WTC11 (cell line): ENCODE results near the gene PLPP7. TPM values are rescaled to one million over a fixed set of nuclear protein-coding genes. Genes with fewer than 3 reads are reported as not detected.
"Not testable (repeated sequence)": the region's sequence is repeated elsewhere in the genome, so short reads cannot be mapped to it uniquely, and the experiment has no call there.

Experiments
- ATAC-seq: fragments of 200-7000 bp; cut with Tn5 transposase; 2 replicates; pipeline ENCODE4 v1.10.0; 2021; ENCODE audit warnings: mild to moderate bottlenecking, moderate library complexity
- CTCF ChIA-PET: fragments of 300-600 bp; sonication (Branson Sonifier 250); formaldehyde crosslinking; loops from one replicate; lab custom pipeline; 2021; ENCODE audit warnings: antibody characterized with exemption; lab: Charles Lee
- POLR2A ChIA-PET: fragments of 350-600 bp; sonication (Branson Sonifier 250); formaldehyde crosslinking; loops from one replicate; lab custom pipeline; 2021; ENCODE audit warnings: antibody characterized with exemption; lab: Charles Lee
- DNase-seq: peaks from one replicate; pipeline ENCODE4 v3.0.0; 2021; ENCODE audit warnings: low spot score
- H3K27ac Mint-ChIP-seq: 2 replicates; pipeline ENCODE4 v1.8.0; 2021; ENCODE audit warnings: mixed read lengths
- H3K27me3 Mint-ChIP-seq: 2 replicates; pipeline ENCODE4 v1.8.0; 2021; ENCODE audit warnings: low read depth, mild to moderate bottlenecking, moderate library complexity, mixed read lengths
- H3K36me3 Mint-ChIP-seq: 2 replicates; pipeline ENCODE4 v1.8.0; 2021; ENCODE audit warnings: mixed read lengths
- H3K4me1 Mint-ChIP-seq: 2 replicates; pipeline ENCODE4 v1.8.0; 2022; ENCODE audit warnings: mixed read lengths
- H3K4me3 Mint-ChIP-seq: 2 replicates; pipeline ENCODE4 v1.8.0; 2021; ENCODE audit warnings: mild to moderate bottlenecking, moderate library complexity, mixed read lengths
- H3K9me3 Mint-ChIP-seq: 2 replicates; pipeline ENCODE4 v1.8.0; 2021; ENCODE audit warnings: mixed read lengths
- ETV6 ChIP-seq: sonication (generic); formaldehyde crosslinking; IDR thresholded peaks from 2 replicates; pipeline ENCODE4 v1.8.1; 2022; ENCODE audit warnings: mild to moderate bottlenecking, missing genetic modification reagents
- FOXK1 ChIP-seq: sonication (generic); formaldehyde crosslinking; IDR thresholded peaks from 2 replicates; pipeline ENCODE4 v1.8.0; 2022; ENCODE audit warnings: mild to moderate bottlenecking, moderate library complexity, missing genetic modification reagents
- MYBL2 ChIP-seq: sonication (generic); formaldehyde crosslinking; IDR thresholded peaks from 2 replicates; pipeline ENCODE4 v1.8.1; 2023; ENCODE audit warnings: mild to moderate bottlenecking, moderate library complexity, missing genetic modification reagents
- NFE2L1 ChIP-seq: sonication (generic); formaldehyde crosslinking; IDR thresholded peaks from 2 replicates; pipeline ENCODE4 v1.8.1; 2023; ENCODE audit warnings: missing genetic modification reagents
- PRRX2 ChIP-seq: fragments of 250-450 bp; sonication (Bioruptor Pico); IDR thresholded peaks from 2 replicates; pipeline ENCODE4 v1.8.0; 2021; ENCODE audit warnings: mild to moderate bottlenecking
- RORB ChIP-seq: fragments of 250-450 bp; sonication (Bioruptor Pico); IDR thresholded peaks from 2 replicates; pipeline ENCODE4 v1.9.0; 2021; ENCODE audit warnings: mild to moderate bottlenecking
- SP1 ChIP-seq: sonication (generic); formaldehyde crosslinking; conservative IDR thresholded peaks from 2 replicates; pipeline ENCODE4 v1.8.1; 2022; ENCODE audit warnings: missing genetic modification reagents
- TEAD1 ChIP-seq: sonication (generic); formaldehyde crosslinking; IDR thresholded peaks from 2 replicates; pipeline ENCODE4 v1.8.0; 2022; ENCODE audit warnings: mild to moderate bottlenecking, missing genetic modification reagents
- TEAD4 ChIP-seq: sonication (generic); formaldehyde crosslinking; IDR thresholded peaks from 2 replicates; pipeline ENCODE4 v1.8.0; 2022; ENCODE audit warnings: mild to moderate bottlenecking, missing genetic modification reagents
- ZNF423 ChIP-seq: fragments of 250-450 bp; sonication (Bioruptor Pico); IDR thresholded peaks from 2 replicates; pipeline ENCODE4 v2.1.2; 2022; ENCODE audit warnings: mild to moderate bottlenecking, moderate library complexity
- total RNA-seq: library from RNA; stranded (reverse); gene quantifications from 3 replicates; pipeline ENCODE4 v1.2.3, GENCODE V29; 2021
- TF ChIP-seq, protein P1 (sequence below): sonication (generic); formaldehyde crosslinking; IDR thresholded peaks from 2 replicates; pipeline ENCODE4 v1.8.1; 2023; ENCODE audit warnings: mild to moderate bottlenecking, missing genetic modification reagents
- TF ChIP-seq, protein P2 (sequence below): sonication (generic); formaldehyde crosslinking; IDR thresholded peaks from 2 replicates; pipeline ENCODE4 v1.8.1; 2023; ENCODE audit warnings: mild to moderate bottlenecking, moderate library complexity, missing genetic modification reagents
- TF ChIP-seq, protein P3 (sequence below): sonication (generic); formaldehyde crosslinking; IDR thresholded peaks from 2 replicates; pipeline ENCODE4 v1.8.0; 2022; ENCODE audit warnings: mild to moderate bottlenecking, missing genetic modification reagents
- TF ChIP-seq, protein P4 (sequence below): sonication (generic); formaldehyde crosslinking; IDR thresholded peaks from 2 replicates; pipeline ENCODE4 v1.8.1; 2023; ENCODE audit warnings: mild to moderate bottlenecking, missing genetic modification reagents, moderate library complexity
- TF ChIP-seq, protein P5 (sequence below): sonication (generic); formaldehyde crosslinking; IDR thresholded peaks from 2 replicates; pipeline ENCODE4 v1.8.1; 2022; ENCODE audit warnings: mild to moderate bottlenecking, moderate library complexity, missing genetic modification reagents

Gene PLPP7
- total RNA-seq, 1 experiment from 2014 or later: 4.2 TPM

DNA sequence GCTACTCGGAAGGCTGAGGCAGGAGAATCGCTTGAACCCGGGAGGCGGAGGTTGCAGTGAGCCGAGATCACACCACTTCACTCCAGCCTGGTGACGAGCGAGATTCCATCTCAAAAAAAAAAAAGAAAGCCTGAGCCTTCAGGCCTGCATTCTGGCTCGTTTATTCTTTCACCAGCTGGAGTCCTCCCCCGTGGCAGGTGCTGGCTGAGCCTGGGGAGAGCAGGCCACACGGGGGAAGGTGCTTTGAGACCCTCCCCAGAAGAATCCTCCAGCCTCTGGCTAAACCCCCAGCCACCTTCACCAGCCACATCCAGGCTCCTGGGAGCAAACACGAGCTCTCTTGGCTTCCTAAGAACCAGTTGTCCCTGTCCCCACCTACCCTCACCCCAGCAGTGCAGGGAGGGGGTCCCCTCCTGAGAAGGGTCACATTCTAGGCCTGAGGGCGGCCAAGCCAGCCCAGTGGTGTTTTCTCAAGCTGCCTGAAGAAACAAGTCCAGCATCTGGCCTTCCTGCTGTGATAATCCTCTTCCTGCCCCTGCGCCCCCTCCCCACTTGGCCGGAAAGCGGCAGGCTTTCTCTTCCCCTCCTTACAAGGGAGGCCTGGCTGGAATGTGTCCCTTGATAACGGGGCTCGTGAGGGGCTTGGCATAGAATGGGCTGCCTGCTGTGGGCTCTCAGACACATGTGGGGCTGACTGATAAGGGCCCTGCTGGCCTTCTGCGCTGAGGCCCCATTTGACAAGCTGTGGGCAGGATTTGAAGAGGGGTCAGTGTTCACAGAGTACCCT lies 41.5 kb downstream of the PLPP7 start:
- H3K27me3 Mint-ChIP-seq: no peaks in the 10 kb centered on the region; the same call in 1 of the 2 replicates
- H3K4me3 Mint-ChIP-seq: no peak overlapping the region
- TF ChIP-seq, protein P1, sequence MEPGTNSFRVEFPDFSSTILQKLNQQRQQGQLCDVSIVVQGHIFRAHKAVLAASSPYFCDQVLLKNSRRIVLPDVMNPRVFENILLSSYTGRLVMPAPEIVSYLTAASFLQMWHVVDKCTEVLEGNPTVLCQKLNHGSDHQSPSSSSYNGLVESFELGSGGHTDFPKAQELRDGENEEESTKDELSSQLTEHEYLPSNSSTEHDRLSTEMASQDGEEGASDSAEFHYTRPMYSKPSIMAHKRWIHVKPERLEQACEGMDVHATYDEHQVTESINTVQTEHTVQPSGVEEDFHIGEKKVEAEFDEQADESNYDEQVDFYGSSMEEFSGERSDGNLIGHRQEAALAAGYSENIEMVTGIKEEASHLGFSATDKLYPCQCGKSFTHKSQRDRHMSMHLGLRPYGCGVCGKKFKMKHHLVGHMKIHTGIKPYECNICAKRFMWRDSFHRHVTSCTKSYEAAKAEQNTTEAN: 0 out of 2 replicates have a peak, but pooled peaks have one; percentile 43
- TF ChIP-seq TEAD1 (CRISPR knock-in tag) (peak; percentile 96), PRRX2 (CRISPR knock-in tag) (no peak), TEAD4 (CRISPR knock-in tag) (peak; percentile 86), SP1 (CRISPR knock-in tag) (peak; percentile 51), RORB (CRISPR knock-in tag) (no peak), MYBL2 (CRISPR knock-in tag) (0 out of 2 replicates have a peak, but pooled peaks have one; percentile 25), NFE2L1 (peak; percentile 66; the same call in 1 of the 2 replicates), ETV6 (peak; percentile 87), ZNF423 (CRISPR knock-in tag) (peak; percentile 92), FOXK1 (peak; percentile 68; the same call in 1 of the 2 replicates)
- TF ChIP-seq, protein P2, sequence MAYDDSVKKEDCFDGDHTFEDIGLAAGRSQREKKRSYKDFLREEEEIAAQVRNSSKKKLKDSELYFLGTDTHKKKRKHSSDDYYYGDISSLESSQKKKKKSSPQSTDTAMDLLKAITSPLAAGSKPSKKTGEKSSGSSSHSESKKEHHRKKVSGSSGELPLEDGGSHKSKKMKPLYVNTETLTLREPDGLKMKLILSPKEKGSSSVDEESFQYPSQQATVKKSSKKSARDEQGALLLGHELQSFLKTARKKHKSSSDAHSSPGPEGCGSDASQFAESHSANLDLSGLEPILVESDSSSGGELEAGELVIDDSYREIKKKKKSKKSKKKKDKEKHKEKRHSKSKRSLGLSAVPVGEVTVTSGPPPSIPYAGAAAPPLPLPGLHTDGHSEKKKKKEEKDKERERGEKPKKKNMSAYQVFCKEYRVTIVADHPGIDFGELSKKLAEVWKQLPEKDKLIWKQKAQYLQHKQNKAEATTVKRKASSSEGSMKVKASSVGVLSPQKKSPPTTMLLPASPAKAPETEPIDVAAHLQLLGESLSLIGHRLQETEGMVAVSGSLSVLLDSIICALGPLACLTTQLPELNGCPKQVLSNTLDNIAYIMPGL (CRISPR knock-in tag): no peak
- TF ChIP-seq, protein P3, sequence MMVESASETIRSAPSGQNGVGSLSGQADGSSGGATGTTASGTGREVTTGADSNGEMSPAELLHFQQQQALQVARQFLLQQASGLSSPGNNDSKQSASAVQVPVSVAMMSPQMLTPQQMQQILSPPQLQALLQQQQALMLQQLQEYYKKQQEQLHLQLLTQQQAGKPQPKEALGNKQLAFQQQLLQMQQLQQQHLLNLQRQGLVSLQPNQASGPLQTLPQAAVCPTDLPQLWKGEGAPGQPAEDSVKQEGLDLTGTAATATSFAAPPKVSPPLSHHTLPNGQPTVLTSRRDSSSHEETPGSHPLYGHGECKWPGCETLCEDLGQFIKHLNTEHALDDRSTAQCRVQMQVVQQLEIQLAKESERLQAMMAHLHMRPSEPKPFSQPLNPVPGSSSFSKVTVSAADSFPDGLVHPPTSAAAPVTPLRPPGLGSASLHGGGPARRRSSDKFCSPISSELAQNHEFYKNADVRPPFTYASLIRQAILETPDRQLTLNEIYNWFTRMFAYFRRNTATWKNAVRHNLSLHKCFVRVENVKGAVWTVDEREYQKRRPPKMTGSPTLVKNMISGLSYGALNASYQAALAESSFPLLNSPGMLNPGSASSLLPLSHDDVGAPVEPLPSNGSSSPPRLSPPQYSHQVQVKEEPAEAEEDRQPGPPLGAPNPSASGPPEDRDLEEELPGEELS: peak; percentile 36; the same call in 1 of the 2 replicates
- TF ChIP-seq, protein P4, sequence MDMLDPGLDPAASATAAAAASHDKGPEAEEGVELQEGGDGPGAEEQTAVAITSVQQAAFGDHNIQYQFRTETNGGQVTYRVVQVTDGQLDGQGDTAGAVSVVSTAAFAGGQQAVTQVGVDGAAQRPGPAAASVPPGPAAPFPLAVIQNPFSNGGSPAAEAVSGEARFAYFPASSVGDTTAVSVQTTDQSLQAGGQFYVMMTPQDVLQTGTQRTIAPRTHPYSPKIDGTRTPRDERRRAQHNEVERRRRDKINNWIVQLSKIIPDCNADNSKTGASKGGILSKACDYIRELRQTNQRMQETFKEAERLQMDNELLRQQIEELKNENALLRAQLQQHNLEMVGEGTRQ (CRISPR knock-in tag): no peak
- TF ChIP-seq, protein P5, sequence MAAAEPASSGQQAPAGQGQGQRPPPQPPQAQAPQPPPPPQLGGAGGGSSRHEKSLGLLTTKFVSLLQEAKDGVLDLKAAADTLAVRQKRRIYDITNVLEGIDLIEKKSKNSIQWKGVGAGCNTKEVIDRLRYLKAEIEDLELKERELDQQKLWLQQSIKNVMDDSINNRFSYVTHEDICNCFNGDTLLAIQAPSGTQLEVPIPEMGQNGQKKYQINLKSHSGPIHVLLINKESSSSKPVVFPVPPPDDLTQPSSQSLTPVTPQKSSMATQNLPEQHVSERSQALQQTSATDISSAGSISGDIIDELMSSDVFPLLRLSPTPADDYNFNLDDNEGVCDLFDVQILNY (CRISPR knock-in tag): peak; percentile 54; the same call in 1 of the 2 replicates
- TF ChIP-seq, all 79 proteins: peak for 11
- H3K36me3 Mint-ChIP-seq: no peaks in the 10 kb centered on the region
- H3K27ac Mint-ChIP-seq: peak overlapping the region; percentile 89
- no peaks in the 10 kb centered on the region for H3K9me3 Mint-ChIP-seq
- peaks cover 27% of the 10 kb centered on the region for H3K4me1 Mint-ChIP-seq
- ATAC-seq (peak; percentile 80), DNase-seq (peak; percentile 69)
- ChIA-PET CTCF (interaction anchor here (0.7 to 1.5 kb wide), 3 partner anchors 19 to 284 kb away, joined by 3 to 11 read pairs (median 4); no protein-coding TSS in a partner anchor), POLR2A (no interaction called here)

DNA sequence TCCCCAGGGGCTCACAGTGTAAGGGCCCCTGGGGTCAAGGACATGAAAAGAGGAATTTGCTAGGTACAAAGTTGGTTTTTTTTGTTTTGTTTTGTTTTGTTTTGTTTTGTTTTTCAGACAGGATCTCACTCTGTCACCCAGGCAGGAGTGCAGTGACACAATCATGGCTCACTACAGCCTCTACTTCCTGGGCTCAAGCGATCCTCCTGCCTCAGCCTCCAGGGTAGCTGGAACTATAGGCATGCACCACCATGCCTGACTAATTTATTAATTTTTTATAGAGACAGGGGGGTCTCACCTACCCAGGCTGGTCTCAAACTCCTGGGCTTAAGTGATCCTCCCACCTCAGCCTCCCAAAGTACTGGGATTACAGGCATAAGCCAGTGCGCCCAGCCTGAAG lies 42.5 kb downstream of the PLPP7 start:
- H3K9me3 Mint-ChIP-seq, ATAC-seq, POLR2A ChIA-PET, H3K27ac Mint-ChIP-seq, H3K27me3 Mint-ChIP-seq, DNase-seq, H3K36me3 Mint-ChIP-seq, H3K4me3 Mint-ChIP-seq: not testable (repeated sequence)
- H3K4me1 Mint-ChIP-seq: peaks cover 33% of the 10 kb centered on the region
- CTCF ChIA-PET: interaction anchor here (0.7 to 1.5 kb wide), 2 partner anchors 18 to 285 kb away, joined by 3 to 11 read pairs; no protein-coding TSS in a partner anchor
